Body of pancreas (tissue), 4 donors: ENCODE data around the gene PHKB.

Experiments used
- POLR2A ChIP-seq, 3 donors: fragments of 450-650 bp; IDR thresholded peaks; one replicate each; pipeline ENCODE4 v1.6.1; 2016; ENCODE audit warnings: antibody characterized with exemption in 3 of 3, mild to moderate bottlenecking in 2 of 3
- TF ChIP-seq, protein P1 (sequence below), 7 experiments: fragments of 450-650 bp in 4 of 7; fragments of 200-600 bp in 3 of 7; sonication (generic) in 3 of 7; IDR thresholded peaks; one replicate each; pipeline ENCODE4 v1.5.1; 2016 to 2019; ENCODE audit warnings: antibody characterized with exemption in 7 of 7

- TF ChIP-seq, protein P1, sequence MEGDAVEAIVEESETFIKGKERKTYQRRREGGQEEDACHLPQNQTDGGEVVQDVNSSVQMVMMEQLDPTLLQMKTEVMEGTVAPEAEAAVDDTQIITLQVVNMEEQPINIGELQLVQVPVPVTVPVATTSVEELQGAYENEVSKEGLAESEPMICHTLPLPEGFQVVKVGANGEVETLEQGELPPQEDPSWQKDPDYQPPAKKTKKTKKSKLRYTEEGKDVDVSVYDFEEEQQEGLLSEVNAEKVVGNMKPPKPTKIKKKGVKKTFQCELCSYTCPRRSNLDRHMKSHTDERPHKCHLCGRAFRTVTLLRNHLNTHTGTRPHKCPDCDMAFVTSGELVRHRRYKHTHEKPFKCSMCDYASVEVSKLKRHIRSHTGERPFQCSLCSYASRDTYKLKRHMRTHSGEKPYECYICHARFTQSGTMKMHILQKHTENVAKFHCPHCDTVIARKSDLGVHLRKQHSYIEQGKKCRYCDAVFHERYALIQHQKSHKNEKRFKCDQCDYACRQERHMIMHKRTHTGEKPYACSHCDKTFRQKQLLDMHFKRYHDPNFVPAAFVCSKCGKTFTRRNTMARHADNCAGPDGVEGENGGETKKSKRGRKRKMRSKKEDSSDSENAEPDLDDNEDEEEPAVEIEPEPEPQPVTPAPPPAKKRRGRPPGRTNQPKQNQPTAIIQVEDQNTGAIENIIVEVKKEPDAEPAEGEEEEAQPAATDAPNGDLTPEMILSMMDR (IDR thresholded peaks at IDR 0.05), result no peak
- no peak for TF ChIP-seq POLR2A (IDR thresholded peaks at IDR 0.05)
These were observed 104.3 kb downstream of the PHKB start for GRCh38 chr16:47565454-47565853.
